HG02973 (cell line): ENCODE data around the gene OPRL1.

Source experiments
- ATAC-seq: cut with Tn5 transposase; IDR thresholded peaks from one replicate; pipeline ENCODE4 v1.9.1; 2021; ENCODE audit warnings: moderate library complexity; ENCODE audit not compliant: unreplicated experiment

The OPRL1 gene

DNA sequence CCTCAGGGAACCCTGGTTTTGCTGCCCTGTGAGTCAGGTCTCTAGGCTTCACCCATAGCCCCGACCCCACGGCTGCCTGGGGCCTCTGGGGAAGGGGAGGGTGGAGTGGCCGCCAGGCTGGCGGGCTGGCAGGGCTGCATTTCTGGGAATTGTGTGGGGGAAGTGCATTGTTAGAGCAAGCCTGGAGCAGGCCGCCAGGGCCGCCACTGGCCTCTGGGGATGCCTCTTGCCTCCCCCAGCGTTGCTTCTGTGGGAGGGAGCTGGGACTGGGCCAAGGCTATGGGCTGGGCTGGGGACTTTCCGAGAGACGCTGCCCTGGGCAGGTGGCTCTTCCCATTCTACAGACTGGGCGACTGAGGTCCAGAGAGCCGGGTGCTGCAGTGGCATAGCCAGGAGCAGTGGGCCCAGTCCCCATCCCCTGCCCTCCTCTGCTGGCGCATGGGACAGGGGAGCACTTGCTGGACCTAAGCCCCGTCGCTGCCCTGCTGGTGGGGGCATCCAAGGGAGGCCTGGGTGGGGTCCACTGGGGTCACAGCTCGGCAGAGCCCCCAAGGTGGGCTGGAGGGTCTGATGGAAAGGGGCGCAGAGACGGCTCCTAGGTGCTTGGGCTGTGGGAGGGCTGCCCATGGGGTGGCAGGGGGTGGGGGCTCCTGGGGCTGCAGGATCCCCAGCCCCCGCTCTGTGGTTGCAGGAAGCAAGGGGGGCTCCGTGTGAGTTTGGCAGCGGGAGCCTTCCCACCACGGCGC, 23.8 kb upstream of the OPRL1 start:
- no peak for ATAC-seq

DNA sequence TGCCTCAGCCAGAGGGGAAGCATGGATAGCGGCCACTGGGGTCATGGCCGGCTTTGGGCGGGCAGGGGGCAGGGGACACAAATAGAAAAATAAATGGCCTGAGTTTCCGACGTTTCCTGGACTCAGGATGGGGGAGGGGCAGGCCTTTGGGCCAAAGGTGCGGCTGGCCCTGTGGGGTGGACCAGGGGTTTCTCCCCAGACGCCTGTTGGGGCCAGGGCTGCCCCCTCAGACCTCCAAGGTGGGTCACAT, 23.3 kb upstream of the OPRL1 start:
- ATAC-seq, result no peak

DNA sequence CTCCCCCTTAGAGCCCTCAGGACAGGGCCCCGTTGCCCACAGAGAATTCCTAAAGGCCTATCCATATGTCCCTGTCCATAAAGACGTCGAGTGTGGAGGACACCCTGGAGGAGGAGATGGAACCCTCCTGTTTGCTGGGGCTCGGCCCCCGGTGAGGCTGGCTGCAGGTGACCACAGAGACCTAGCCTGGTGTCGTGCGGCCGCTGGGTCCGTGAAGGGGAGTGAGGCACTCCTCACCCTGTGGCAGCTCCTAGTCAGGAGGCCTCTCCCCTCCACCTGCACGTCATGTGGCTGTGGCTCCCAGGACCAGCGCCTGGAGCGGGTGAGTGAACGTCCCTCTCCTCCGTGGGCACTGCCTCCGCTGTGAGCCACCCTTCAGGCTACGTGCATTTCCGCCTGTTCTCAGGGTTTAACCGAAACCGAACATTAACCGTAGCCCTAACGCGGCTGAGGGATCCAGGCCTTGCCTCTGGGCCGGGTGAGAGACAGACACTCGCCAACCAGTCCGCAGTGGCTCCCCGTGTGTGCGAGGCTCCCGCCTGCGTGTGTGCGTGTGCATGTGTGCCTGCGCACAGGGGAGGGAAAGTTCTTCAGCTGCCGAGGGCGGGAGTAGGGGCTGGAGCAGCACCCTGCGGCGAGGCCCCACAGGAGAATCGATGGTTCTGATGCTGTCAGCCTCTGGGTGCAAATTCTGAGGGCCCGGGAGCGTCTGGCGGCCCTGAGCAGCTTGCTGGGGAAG, 22.8 kb upstream of the OPRL1 start:
- ATAC-seq, result no peak

DNA sequence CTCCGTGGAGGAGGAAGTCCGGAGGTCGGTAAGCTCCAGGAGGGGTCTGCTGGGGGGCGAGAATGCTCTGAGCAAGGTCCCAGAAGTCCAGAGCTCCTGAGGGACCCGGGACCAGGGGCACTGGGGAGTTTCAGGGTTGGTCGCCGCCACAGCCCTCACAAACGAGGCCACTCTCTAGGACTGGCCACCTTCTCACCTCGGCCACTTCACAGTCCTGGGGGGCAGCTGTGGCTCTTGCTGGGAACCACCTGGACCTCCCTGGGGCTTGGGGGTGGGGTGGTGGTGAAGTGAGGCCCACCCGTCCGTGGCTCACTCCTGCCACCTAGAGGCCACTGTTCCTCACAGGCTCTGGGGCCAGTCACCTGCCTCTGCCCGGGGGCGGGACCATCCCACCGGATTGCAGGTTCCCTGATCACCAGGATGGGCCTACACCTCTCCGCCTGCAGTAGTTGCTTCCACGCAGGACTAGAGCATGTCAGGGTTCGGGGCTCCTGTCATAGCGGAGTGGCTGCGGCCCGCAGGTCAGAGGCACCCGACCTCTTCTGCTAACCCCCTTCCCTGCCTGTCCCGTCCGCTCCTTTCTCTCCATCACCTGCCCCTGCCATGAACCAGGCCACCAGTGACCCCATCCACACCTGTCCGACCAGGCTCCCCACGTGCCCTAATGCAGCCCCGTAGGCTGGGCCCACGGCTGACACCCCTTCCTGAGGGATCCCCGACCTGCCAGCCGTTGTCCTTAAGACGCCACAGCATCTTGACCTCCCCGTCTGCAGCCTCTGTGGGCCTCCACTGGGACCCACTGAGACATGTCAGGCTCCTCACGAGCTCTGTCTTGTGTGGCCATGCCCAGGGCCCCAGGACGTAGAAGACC, 22.0 kb upstream of the OPRL1 start:
- ATAC-seq, result no peak

DNA sequence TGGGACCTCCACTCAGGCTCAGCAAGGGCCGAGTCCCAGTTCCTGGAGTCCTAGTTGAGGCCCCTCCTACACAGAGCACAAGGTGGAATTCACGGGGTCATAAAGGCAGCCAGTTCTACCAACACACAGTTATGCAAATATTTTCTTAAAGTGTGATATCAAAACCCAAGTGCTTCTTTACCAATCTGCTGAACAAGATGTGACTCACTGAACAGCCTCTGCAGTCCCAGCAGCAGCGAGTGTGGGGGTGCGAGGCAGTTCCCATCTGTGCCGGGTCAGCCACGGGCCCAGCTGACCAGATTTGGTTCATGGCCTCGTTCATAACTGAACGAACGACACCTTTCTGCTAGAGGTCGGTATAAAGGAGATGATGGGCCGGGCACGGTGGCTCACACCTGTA, 21.3 kb upstream of the OPRL1 start:
- ATAC-seq, result no peak

DNA sequence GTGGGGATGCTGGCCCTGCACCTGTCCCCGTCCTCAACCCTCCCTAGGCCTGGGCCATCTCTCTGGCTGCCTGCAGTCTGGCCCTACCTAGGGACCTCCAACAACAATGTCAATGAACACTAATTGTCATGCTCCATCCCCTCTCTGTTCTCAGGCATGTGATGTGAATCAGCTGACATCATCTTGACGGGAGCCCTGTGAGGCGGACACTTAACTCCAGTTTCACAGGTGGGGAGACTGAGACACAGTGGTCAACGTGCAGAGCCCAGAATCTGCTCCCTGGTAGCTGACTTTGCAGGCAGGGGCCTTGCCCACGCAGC, 17.6 kb upstream of the OPRL1 start:
- ATAC-seq, result no peak

DNA sequence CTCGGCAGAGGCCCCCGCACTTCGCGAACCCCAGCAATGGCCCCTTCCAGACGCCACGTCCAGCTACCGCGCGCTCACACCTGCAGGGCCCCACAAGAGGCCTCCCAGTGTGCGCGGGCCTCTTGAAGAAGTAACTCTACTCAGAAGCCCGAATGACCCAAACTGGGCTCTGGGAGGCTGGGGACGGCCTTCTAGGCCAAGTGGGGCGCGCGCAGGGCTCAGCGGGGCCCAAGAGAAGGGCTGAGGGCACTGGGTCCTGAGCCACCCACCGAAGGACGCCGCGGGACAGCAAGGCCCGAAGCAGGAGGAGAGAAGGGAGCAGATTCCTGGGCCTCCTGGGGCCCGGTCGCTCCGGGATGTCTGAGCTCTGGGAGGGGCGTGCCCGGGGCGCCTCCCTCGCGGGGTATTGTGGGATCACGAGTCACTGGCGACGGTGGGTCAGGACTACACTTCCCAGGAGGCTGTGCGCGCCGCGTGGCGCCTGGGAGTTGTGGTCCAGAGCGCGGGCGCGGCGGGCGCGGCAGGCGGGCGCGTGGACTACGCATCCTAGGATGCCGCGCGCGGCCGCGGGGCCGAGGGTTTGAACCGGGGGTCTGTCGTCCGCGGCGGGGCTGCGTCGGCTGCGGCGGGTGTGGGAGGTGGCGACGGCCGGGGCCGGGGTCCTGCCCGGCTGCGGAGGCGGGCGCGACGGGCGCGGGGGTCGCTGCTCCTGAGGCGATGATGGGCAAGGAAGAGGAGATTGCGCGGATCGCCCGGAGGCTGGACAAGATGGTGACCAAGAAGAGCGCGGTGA, 17.1 kb upstream of the OPRL1 start, which contains the start of gene TCEA2:
Gene TCEA2 (plus strand): TSS at position 603 of the 793 bp plus-strand sequence. CDS start 115 bp downstream, at position 718.
- ATAC-seq, result peak; percentile 77

DNA sequence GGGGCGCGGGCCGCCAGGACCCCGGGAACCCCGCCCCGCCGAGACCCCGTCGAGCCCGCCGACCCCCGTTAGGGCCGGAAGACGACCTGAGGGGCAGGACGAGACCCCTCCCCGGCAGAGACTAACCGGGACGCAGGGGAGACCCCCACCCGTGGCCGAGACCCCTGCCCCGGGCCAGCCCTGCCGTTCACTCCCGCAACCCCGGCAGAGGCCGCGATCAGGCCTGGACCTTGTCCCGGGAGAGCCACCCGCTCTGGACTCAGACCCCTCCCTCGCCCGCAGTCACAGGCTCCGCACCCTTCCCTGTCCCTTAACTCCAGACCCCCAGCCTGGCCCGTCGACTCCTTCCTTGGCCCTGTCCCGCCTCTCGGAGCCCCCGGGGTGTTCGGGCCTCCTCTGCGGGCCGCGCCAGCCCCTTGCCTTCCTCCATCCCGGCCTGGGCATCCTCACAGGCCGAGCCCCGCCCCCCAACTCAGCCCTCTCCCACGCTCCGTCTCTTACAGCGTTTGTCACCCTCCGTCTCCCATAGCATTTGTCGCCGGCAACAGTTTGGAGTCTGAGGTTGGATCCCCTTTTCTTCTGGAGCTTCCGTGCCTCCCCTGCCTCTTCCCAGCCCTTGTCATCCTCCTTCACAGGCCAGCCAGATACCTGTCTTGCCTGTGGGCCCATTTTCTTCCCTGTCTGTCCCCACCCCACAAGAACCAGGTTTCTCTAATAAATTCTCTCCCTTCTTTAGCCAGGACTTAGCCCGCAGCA, 16.3 kb upstream of the OPRL1 start:
- no peak for ATAC-seq

DNA sequence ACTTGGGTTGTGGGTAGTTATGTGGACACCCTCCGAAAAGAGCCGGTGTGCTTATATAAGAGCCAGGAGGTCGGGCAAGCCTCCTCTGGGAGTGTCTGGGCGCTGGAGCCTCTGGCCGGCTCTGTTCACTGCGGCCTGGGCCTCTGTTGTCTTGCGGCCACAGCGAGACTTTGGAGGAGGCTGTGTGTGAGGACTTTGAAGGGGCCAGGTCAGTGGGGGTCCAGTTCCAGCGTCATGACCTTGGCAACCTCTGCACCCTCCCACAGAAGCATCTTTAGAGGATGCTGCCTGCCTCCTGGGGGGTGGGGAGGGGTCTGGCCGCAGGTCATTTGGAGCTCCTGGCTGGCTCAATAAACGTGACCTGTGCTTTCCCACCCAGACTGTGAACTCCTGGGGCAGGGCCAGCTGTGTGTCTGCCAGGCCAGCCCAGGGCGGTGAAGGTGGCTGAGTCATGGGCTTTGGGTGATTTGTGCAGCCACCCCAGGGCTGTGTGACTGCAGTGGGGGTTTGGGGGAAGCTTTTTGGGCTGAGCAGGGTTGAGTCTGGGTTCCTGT, 15.7 kb upstream of the OPRL1 start:
- ATAC-seq, result no peak

DNA sequence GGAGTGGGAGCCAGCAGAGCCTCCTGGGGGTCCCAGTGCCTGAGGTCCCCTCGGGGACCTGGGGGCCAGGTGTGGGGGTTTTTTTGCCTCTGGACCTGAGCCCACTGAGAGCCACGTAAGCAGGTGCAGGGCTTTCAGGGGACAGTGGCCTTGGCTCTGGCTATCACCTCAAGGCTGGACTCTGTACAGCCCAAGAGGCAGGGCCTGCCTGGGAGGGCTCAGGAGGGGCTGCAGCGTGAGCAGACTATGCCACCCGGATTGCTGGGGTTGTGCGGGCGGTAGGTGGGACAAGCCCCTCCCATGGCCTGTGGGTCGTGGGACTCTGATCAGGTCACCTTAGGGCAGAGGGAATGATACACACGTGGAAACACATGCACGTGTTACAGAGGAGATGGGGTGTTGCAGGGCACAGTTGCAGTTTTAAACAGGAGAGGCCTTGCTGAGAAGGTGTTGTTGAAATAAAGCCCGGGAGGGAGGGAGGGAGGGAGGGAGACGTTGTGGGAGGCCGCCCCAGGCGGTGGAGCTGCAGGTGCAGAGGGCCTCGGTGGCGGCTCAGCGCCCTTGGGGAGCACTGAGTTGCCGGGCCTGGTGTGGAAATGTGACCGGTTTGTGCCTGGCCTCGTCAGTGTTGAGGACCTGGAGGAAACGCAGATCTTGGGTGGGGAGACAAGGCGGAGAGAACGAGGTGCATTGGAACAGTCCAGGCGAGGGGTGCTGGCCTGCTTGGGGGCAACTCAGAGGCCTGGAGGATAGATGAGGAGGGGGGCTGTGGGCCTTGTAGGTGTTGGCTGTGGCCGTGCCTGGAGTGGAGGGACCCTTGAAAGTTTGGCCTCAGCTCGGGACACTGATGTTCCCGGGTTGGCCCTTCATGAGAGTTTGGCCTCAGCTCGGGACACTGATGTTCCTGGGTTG, 14.6 kb upstream of the OPRL1 start:
- no peak for ATAC-seq

DNA sequence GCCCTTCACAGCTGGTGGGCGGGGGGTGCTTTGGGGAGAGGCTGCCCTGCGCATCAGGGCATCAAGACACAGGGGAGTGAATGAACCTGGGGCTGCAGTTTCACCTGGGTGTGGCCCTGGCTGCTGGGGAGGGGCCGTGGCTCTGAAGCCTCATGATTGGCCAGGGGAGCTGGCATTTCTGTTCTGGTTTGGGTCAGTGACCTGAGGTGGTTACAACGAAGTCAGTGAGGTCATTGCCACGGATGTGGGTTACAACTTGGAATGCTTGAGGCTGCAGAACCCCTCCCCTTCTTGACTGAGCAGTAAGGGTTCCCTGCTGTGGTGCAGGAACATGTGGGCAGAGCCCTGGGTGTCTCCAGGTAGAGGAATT, 13.9 kb upstream of the OPRL1 start:
- no peak for ATAC-seq

DNA sequence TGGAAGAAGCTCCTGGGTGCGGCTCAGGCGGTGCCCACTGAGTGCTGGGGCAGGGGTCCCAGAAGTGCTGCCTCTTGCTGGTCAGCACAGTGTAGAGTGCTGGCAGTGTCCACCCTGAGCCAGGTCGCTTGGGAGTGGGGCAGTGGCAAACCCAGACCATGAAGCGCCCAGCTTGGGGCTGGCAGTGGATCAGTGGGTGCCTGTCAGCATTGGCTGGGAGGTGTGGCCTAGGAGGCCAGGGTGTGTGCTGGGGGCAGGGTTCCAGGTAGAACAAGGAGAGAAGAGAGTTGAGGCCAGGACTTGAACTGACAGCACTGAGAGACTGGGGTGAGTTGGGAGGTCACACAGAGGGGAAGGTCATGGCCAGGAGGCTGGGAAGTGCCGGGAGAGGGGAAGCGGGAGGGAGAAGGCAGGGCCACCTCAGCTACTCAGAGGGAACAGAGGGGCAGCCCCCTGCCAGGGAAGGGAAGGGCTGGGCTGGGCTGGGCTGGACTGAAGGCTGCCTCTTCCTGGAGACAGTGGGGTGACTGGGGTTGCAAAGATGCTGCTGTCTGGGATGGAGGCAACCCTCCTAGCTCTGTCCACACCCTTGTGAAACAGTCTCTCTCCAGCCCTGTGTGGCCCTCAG, 12.8 kb upstream of the OPRL1 start:
- no peak for ATAC-seq

DNA sequence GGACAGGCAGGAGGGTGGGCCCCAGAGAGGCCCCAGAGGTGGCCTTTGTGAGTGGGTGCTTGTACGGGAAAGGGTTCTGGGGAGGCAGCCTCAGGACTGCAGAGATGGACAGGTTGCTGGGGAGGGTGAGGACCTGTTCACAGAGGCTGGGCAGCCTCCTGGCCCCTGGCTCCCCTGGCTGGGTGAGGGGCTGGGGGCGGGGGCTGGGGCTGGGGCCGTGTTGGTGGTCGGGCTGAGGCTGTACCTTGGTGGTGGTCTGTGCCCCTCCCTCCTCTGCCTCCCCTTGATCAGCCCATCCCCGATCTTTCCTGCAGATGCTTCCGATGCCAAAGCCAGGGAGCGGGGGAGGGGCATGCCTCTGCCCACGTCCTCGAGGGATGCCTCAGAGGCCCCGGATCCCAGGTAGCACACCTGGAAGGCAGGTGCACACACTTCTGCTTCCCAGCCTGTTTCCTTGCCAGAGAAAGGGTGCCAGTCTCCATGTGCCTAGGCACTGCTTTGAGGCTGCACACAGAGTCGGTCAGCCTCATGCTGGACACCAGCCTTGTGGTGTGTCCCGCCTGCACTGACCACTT, 12.1 kb upstream of the OPRL1 start:
- no peak for ATAC-seq

DNA sequence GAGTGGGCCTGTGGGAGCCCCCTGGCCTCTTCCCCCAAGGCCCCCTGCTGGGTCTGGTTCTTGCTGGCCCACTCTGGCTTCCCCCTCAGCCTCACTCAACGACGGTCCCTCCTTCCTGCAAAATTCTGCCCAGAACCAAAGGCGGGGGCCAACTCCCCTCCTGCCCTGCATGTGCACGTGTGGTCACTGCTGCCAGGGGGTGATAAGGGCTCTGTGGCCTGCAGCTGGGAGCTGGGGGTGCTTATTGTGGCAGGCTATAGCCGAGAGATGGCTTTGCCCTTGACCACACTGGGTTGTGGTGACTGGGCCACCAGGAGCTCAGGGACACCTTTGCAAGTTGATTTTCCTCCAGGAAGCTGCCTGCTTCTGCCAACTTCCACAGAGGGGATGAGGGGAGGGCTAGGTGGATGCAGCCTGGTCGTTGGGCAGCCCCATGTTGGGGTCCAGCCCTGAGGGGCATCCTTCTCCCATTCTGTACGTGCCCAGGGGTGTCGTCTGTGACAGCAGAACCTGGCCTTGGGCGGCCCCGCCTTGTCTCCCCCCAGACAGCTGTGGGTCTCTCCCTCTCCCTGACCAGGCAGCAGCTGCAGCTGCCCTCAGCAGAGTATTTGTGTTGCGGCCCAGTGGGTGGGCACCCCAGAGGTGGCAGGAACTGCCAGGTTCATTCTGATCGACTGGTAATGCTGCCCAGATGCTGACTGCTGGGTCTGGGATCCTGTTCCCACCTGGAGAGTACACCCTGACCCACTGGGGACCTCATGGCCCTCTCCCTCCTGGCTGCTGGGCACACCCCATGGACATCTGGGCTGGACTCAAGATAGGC, 11.3 kb upstream of the OPRL1 start:
- no peak for ATAC-seq

DNA sequence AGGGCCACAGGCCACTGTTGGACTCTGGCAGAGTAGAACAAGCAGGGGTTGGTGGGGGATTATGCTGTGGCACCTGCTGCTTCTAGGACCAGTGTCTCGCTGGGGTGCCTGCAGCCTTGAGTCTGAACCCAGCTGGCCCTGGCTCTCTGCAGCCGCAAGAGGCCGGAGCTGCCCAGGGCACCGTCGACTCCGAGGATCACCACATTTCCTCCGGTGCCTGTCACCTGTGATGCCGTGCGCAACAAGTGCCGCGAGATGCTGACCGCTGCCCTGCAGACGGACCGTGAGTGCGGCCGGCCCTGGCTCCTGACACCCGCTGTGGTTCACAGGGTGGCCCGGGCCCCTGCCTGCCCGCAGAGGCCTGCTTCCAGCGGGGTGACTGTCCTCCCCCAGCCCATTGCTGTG, 10.7 kb upstream of the OPRL1 start:
- ATAC-seq, result no peak

DNA sequence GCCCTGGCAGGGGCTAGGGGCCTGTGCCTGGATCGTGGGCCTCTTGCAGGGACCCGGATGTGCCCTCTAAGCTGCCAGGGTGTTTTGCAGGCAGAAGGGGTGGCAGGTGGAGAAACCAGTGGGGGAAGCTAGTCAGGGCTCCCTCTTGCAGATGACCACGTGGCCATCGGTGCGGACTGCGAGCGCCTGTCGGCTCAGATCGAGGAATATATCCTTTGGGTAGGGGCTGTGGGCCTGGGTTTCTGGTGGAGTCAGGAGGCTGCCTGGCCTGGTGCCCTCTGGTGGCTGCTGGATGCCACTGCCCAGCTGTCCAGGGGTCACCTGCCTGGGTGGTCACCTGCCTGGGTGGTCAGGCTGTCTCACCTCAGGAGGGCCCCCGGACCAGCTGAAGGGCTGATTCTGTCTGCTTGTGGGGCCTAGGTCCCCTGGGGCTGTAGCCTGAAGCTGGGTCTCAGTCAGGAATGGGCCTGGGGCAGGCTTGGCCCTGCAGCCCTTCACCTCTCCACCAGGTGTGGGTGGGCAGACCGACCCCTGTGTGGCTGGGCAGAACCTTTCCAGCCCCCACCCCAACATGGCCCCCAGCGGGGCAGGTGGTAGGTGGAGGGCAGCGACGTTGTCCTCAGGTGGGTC, 10.2 kb upstream of the OPRL1 start:
- ATAC-seq, result no peak
